ENCODE measurements around the gene ANAPC2. TPM values are rescaled to one million over a fixed set of nuclear protein-coding genes. Genes with fewer than 3 reads are reported as not detected.

Gene ANAPC2
- total RNA-seq, 1 donor from 2014 or later = 65.0 TPM

GRCh38 chr9:137217276-137218211, 29.2 kb upstream of the ANAPC2 start:
- peak overlapping the region; percentile 74 for H3K4me3 Mint-ChIP-seq
- H3K27me3 Mint-ChIP-seq = no peaks in the 10 kb centered on the region
- no peak for DNase-seq (ENCODE audit: extremely low spot score, unreplicated experiment)
- H3K36me3 Mint-ChIP-seq = no peaks in the 10 kb centered on the region
- H3K27ac Mint-ChIP-seq = peak overlapping the region; percentile 91
- no peaks in the 10 kb centered on the region for H3K9me3 Mint-ChIP-seq
- TF ChIP-seq CTCF (conservative IDR thresholded peaks at IDR 0.05) = no peak
- peaks cover 3% of the 10 kb centered on the region for H3K4me1 Mint-ChIP-seq (ENCODE audit: unreplicated experiment)

GRCh38 chr9:137216188-137216965, 28.0 kb upstream of the ANAPC2 start:
- no peaks in the 10 kb centered on the region for H3K27me3 Mint-ChIP-seq
- peaks cover 3% of the 10 kb centered on the region for H3K4me1 Mint-ChIP-seq (ENCODE audit: unreplicated experiment)
- DNase-seq (ENCODE audit: extremely low spot score, unreplicated experiment) = no peak
- TF ChIP-seq CTCF (conservative IDR thresholded peaks at IDR 0.05) = no peak
- no peak overlapping the region for H3K4me3 Mint-ChIP-seq
- no peaks in the 10 kb centered on the region for H3K9me3 Mint-ChIP-seq
- no peak overlapping the region for H3K27ac Mint-ChIP-seq
- H3K36me3 Mint-ChIP-seq = no peaks in the 10 kb centered on the region

- no peak for TF ChIP-seq CTCF (conservative IDR thresholded peaks at IDR 0.05)
Measured at GRCh38 chr9:137215196-137215986, 27.0 kb upstream of the ANAPC2 start.

GRCh38 chr9:137214620-137215019, 26.3 kb upstream of the ANAPC2 start:
- no peak for TF ChIP-seq CTCF (conservative IDR thresholded peaks at IDR 0.05)

More at GRCh38 chr9:137215196-137215986, 27.0 kb upstream of the ANAPC2 start:
- Mint-ChIP-seq H3K4me1 (ENCODE audit: unreplicated experiment) (peaks cover 3% of the 10 kb centered on the region), H3K9me3 (no peaks in the 10 kb centered on the region), H3K4me3 (no peak overlapping the region), H3K27me3 (no peaks in the 10 kb centered on the region), H3K36me3 (no peaks in the 10 kb centered on the region), H3K27ac (no peak overlapping the region)
- no peak for DNase-seq (ENCODE audit: extremely low spot score, unreplicated experiment)

More at GRCh38 chr9:137214620-137215019, 26.3 kb upstream of the ANAPC2 start:
- Mint-ChIP-seq H3K4me3 (no peak overlapping the region), H3K27ac (no peak overlapping the region), H3K36me3 (no peaks in the 10 kb centered on the region), H3K9me3 (no peaks in the 10 kb centered on the region), H3K27me3 (no peaks in the 10 kb centered on the region), H3K4me1 (ENCODE audit: unreplicated experiment) (peaks cover 3% of the 10 kb centered on the region)
- DNase-seq (ENCODE audit: extremely low spot score, unreplicated experiment) = no peak

Data from type B pancreatic cell (in vitro differentiated cells).